KMS-11 (cell line): ENCODE results near the gene SOCS2.

Source experiments
- H2AFZ ChIP-seq: fragments of 200-600 bp; sonication (generic); 2 replicates; pipeline ENCODE4 v1.6.1; 2016; ENCODE audit warnings: antibody characterized with exemption, mixed run types, low read depth
- H3K27ac ChIP-seq: fragments of 200-600 bp; sonication (generic); 2 replicates; pipeline ENCODE4 v1.6.1; 2016; ENCODE audit warnings: mild to moderate bottlenecking, mixed run types
- H3K27me3 ChIP-seq: fragments of 200-600 bp; sonication (generic); 2 replicates; pipeline ENCODE4 v1.6.1; 2017; ENCODE audit warnings: mild to moderate bottlenecking, low read depth, mixed run types, moderate library complexity; ENCODE audit not compliant: insufficient read depth
- H3K36me3 ChIP-seq: fragments of 200-600 bp; sonication (generic); 2 replicates; pipeline ENCODE4 v1.6.1; 2017; ENCODE audit warnings: mild to moderate bottlenecking, mixed run types; ENCODE audit not compliant: insufficient read depth
- H3K4me1 ChIP-seq: fragments of 200-600 bp; sonication (generic); 2 replicates; pipeline ENCODE4 v1.6.1; 2016; ENCODE audit warnings: mild to moderate bottlenecking, low read depth, mixed run types; ENCODE audit not compliant: poor library complexity, severe bottlenecking
- H3K4me2 ChIP-seq: fragments of 200-600 bp; sonication (generic); 2 replicates; pipeline ENCODE4 v1.7.0; 2016; ENCODE audit warnings: mild to moderate bottlenecking, mixed run types
- H3K4me3 ChIP-seq: fragments of 200-600 bp; sonication (generic); IDR thresholded peaks from 2 replicates; pipeline ENCODE4 v1.6.1; 2017; ENCODE audit warnings: low read depth, low read length, mixed read lengths; ENCODE audit not compliant: insufficient read depth
- H3K79me2 ChIP-seq: fragments of 200-600 bp; sonication (generic); 2 replicates; pipeline ENCODE4 v1.6.1; 2016; ENCODE audit warnings: low read depth, mixed run types; ENCODE audit not compliant: insufficient read depth
- H3K9ac ChIP-seq: fragments of 200-600 bp; sonication (generic); 2 replicates; pipeline ENCODE4 v1.6.1; 2016; ENCODE audit warnings: mild to moderate bottlenecking, mixed run types
- H4K20me1 ChIP-seq: fragments of 200-600 bp; sonication (generic); 2 replicates; pipeline ENCODE4 v1.6.1; 2016; ENCODE audit warnings: mild to moderate bottlenecking, mixed run types; ENCODE audit not compliant: insufficient read depth
- TF ChIP-seq, protein P1 (sequence below): fragments of 200-600 bp; sonication (generic); conservative IDR thresholded peaks from 2 replicates; pipeline ENCODE4 v1.6.1; 2017; ENCODE audit warnings: low read depth, mild to moderate bottlenecking, antibody characterized with exemption, low read length, moderate library complexity, mixed read lengths

SOCS2 gene

DNA sequence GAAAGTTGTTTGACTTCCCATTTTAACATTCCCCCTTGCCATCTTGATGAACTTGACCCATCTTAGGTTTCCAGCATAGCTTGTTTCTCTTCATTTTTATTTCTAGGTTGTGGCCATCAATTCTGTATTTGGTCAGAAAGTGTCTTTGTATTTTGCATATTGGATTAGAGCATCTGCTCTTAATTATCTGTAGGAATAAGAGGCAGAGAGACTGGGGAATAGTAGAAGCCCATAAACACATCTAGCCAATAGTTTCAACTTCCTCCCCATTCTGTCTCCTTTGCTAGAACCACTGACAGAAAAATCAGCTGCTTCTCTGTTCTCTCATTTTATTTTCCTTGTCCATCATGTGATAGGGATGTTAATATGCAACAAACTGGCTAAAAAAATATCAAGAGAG, 8.2 kb downstream of the SOCS2 start:
- Histone ChIP-seq H3K4me3 (no peak overlapping the region), H3K36me3 (no peaks in the 10 kb centered on the region), H3K79me2 (no peaks in the 10 kb centered on the region), H3K4me2 (no peak overlapping the region), H3K27ac (no peak overlapping the region), H4K20me1 (no peaks in the 10 kb centered on the region), H3K27me3 (no peaks in the 10 kb centered on the region), H3K4me1 (no peaks in the 10 kb centered on the region), H3K9ac (no peak overlapping the region), H2AFZ (no peak overlapping the region)
- TF ChIP-seq, protein P1, sequence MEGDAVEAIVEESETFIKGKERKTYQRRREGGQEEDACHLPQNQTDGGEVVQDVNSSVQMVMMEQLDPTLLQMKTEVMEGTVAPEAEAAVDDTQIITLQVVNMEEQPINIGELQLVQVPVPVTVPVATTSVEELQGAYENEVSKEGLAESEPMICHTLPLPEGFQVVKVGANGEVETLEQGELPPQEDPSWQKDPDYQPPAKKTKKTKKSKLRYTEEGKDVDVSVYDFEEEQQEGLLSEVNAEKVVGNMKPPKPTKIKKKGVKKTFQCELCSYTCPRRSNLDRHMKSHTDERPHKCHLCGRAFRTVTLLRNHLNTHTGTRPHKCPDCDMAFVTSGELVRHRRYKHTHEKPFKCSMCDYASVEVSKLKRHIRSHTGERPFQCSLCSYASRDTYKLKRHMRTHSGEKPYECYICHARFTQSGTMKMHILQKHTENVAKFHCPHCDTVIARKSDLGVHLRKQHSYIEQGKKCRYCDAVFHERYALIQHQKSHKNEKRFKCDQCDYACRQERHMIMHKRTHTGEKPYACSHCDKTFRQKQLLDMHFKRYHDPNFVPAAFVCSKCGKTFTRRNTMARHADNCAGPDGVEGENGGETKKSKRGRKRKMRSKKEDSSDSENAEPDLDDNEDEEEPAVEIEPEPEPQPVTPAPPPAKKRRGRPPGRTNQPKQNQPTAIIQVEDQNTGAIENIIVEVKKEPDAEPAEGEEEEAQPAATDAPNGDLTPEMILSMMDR: no peak

DNA sequence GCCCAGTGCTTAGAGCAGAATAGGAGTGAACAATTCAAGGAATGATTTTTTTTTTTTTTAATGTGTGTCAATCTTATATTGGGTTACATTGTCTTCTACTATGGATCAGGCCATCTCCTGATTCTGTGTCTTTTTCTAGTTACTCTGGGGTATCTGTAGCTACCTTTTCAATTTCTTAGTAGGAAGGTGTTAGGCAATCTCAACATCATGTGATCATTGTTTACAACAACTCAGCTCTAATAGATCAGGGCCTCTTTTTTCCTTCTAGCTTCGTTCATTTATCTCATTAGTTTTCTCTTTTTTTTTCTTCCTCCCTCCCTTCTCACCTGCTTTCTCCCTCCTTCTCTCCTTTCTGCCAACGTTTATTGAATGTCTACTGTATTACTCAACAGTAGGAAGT, 8.9 kb downstream of the SOCS2 start:
- Histone ChIP-seq H3K27me3 (no peaks in the 10 kb centered on the region), H3K79me2 (no peaks in the 10 kb centered on the region), H3K27ac (no peak overlapping the region), H3K36me3 (no peaks in the 10 kb centered on the region), H3K4me1 (no peaks in the 10 kb centered on the region), H3K9ac (no peak overlapping the region), H3K4me3 (no peak overlapping the region), H4K20me1 (no peaks in the 10 kb centered on the region), H3K4me2 (no peak overlapping the region), H2AFZ (no peak overlapping the region)
- TF ChIP-seq, protein P1: no peak

DNA sequence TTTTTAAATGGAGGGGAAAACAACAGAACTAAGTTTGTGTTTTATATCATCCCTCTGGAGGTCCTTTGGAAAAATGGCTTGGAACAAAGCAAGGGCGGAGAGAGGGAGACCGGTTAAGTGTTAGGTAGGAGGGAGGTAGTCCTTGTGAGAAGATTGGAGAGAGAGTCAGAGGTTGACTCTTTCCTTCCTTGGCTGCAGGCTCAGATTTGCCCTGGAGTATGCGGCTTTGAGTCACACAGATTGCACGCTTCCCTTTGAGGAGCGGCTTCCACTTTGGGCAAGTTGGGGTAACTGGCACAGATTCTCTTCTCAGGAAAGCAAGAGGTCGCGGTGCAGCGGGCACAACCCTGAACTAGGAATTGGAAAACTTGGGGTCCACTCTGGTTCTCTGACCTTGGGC, 9.9 kb downstream of the SOCS2 start:
- Histone ChIP-seq H3K27me3 (no peaks in the 10 kb centered on the region), H3K27ac (no peak overlapping the region), H3K9ac (no peak overlapping the region)

DNA sequence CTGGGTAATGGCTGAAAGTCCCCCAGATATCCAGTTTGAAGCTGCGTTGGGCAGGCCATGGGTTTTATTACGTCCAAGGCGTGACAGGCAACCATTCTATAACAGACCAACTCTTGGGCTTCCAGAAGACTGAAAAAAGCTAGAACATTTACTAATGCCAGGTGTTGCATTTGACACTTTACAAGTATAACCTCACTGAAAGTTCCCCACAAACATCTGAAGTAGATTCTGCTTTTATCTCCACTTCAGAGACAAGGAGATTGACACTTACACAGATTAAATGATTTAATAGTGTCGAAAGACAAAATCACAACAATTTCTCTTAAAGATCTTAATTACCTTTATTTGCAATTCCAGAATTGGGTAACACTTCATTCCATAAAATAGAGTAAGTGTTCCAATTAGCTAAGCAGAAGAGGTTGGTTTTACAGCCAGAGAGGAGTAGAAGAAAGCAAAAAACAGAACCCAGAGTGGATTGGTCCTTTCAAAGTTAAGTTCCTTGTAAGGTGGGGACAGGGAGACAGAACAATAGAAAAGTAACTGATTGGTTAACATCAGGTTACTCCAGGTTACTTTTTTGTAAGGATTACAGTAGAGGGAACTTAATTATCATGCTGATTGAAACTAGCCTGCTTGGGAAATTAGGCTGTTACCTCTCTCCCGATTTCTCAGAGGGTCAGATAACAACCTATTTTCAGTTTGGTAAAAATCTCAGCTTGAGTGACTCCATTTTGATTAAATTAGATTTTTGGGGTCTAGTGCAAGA, 11.3 kb downstream of the SOCS2 start:
- TF ChIP-seq, protein P1: no peak

More for the DNA sequence above, 9.9 kb downstream of the SOCS2 start:
- no peaks in the 10 kb centered on the region for H3K36me3 ChIP-seq
- H4K20me1 ChIP-seq: no peaks in the 10 kb centered on the region
- H3K4me1 ChIP-seq: no peaks in the 10 kb centered on the region
- TF ChIP-seq, protein P1: no peak
- H3K4me3 ChIP-seq: no peak overlapping the region
- H3K79me2 ChIP-seq: no peaks in the 10 kb centered on the region
- no peak overlapping the region for H3K4me2 ChIP-seq
- H2AFZ ChIP-seq: no peak overlapping the region

More for the DNA sequence above, 11.3 kb downstream of the SOCS2 start:
- Histone ChIP-seq H3K9ac (no peak overlapping the region), H3K4me1 (no peaks in the 10 kb centered on the region), H3K36me3 (no peaks in the 10 kb centered on the region), H3K4me2 (no peak overlapping the region), H4K20me1 (no peaks in the 10 kb centered on the region), H3K79me2 (no peaks in the 10 kb centered on the region), H3K27me3 (no peaks in the 10 kb centered on the region), H3K27ac (no peak overlapping the region), H2AFZ (no peak overlapping the region), H3K4me3 (no peak overlapping the region)
